Stimulated activated CD4-positive, alpha-beta T cell treated with anti-CD3 and anti-CD28 coated beads, Interleukin-1b, Interleukin-23, amount 100 ng/mL, for 4 hours (primary cell): ENCODE results near the gene TUBGCP2.

Source experiments
- DNase-seq, 2 donors: peaks; one replicate each; pipeline ENCODE4 v3.0.0-alpha.2; 2020; ENCODE audit warnings: low read depth in 2 of 2

The TUBGCP2 gene

DNA sequence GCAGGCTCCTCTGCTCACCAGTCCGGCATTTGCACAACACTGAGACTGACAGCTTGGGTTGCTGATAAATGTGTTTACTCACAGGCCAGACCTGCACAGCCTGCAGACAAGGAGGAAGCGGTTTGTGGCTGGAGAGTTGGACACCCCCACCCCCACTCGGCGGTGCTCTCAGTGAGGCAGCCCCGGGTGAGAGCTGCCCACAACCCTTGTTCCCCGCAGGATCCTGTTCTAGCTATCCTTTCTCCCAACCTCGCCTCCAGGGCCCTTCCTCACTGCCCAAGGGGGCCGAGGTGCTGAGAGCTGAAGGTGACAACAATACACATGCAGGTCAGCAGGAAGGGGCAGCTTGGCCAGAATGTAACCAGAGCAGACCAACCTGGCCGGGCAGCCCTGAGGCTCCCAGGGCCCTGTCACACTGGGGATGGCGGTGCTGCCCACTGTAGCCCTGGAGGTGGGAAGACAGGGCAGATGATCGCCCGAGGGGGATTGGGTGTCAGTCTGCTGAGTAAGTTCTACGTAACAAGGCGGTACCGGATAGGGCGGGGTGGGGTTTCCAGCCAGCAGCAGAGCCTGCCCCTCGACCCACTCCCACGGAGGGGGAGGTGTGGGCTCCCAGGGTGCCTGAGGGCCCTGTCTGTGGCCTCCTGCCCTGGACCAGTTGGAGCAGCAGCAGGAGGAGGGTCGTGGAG lies 30.0 kb downstream of the TUBGCP2 start:
- DNase-seq = no peak

DNA sequence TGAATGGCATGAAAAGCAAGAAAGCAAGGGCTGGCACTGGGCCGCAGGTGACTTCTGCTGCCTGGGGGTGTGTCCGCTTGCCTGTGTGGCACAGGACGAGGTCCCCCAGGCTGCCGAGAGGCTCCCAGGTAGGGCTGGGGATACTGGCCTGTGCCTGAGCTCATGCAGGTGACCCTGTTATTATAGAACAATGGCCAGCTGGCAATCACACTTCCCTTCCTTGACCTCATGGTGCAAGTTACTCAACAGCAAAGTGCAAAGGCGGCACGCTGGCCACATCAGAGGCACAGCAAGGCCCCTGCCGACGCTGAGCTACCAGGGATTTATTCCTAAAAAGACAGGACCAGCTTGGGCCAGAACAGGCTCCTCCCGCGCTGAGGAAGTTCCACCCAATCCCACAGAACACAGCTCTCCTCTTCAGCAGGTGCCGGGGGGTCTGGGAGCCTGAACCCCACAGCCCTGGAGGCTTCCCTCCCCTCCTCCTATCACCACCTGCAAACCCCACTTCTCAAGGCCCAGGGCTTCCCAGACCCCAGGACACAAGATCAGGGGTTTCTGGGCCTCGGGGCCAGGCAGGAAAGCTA lies 30.6 kb downstream of the TUBGCP2 start:
- DNase-seq = no peak

DNA sequence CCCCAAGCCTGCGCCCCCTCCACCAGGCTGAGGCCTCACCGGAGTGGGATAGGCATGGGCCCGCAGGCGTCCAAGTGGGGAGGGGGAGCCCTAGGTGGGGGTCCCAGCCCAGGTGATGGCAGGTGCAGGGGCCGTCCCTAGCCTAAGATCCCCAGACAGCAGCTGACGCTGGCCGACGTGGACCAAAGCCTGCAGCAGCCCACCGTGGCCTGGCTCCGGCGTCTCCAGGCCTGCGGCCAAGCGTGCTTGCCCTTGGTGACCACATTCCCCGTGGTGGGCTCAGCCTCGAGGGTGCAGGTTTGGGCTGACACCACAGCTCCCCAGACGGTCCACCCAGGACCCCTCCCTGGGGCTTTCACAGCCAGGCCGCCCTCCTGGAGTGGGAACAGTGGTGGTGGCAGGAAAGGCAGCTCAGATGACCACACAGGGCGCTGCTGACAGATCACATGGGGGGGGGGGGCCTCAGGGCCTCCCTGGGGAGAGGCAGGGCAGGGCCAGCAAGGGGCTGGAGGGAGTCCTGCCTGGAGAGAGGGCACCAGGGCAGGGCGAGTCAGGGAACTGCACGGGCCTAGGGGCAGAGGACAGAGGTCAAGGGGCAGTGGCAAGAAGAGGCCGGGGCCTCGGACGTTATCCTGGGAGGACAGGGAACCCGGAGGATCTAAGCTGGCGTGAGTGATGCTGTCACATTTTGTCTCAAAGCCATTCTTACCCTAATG lies 31.2 kb downstream of the TUBGCP2 start:
- DNase-seq = no peak

DNA sequence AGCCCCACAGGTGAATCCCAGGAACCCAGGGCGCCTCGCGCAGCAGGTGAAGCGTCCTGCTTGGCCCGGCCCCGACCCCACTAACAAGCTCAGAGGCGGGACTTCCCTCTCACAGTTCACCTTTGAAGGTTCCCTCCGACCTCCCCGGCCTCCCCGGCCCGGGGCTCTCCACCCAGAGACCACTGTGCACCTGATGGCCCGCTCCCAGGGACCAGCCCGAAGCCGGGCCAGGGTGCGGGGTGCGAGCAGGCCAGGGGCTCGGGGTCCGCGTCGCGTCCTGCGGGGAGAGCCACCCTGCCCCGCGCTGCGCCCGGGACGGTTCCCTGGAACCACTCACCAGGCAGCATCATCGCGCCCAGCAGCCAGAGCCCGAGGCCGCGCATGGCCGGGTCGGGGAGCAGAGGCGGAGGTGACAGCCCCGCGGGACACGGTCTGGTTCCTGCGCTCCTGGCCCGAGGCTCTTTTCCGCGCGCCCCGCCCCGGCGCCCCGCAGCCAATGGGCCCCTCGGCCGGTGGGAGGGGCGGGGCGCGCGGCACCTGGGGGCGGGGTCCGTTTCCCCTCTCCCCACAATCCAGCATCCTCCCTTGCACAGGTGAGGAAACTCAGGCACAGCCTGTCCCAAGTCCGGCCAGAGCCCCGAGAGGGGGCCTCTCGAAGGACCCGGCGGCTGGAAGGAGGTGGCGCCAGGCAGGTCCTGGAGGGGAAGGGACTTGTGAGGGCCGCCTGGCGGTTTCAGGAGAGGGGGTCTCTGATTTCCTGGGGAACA lies 32.1 kb downstream of the TUBGCP2 start, which contains the start of gene ADAM8:
Gene ADAM8, minus strand, starts transcription at position 434 of the 767 bp plus-strand sequence. Its CDS starts 51 bp downstream, at position 383.
- peak; percentile 54 to 71 for DNase-seq

DNA sequence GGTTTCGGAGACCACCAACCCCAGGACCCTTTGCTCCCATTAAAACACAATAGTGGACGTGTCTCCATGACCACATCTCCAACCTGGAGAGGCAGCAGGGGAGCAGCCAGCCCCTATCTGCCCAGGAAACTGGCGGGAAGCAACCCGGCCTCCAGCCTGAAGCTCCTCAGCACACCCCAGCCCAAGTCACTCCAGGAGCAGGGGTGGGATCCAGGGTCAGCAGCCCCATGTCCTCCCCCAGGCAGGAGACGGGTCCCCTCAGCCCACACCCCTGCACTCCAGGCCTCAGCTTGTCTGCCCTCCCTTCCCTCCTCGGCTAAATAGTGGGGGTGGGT lies 32.6 kb downstream of the TUBGCP2 start:
- no peak for DNase-seq

DNA sequence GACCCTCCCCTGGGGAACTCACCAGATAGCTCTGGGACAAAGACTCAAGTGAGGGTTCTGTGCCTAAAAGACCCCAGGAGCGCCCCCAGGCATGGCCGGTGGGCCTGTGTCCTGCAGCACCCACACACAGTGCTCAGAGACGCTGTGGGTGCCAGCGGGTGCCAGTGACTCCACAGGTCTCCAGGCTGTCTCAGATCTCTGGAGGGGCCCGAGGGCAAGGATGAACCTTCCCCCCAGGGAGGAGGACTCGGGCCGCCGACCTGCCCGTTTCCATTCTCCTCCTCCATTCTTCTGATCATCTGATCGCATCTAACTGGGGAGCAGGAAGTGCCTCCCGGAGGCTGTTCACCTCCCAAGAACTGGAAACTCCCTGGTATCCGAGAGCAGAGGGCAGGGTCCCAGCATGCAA lies 33.0 kb downstream of the TUBGCP2 start:
- peak in 1 of 2 donors; percentile 31 for DNase-seq

DNA sequence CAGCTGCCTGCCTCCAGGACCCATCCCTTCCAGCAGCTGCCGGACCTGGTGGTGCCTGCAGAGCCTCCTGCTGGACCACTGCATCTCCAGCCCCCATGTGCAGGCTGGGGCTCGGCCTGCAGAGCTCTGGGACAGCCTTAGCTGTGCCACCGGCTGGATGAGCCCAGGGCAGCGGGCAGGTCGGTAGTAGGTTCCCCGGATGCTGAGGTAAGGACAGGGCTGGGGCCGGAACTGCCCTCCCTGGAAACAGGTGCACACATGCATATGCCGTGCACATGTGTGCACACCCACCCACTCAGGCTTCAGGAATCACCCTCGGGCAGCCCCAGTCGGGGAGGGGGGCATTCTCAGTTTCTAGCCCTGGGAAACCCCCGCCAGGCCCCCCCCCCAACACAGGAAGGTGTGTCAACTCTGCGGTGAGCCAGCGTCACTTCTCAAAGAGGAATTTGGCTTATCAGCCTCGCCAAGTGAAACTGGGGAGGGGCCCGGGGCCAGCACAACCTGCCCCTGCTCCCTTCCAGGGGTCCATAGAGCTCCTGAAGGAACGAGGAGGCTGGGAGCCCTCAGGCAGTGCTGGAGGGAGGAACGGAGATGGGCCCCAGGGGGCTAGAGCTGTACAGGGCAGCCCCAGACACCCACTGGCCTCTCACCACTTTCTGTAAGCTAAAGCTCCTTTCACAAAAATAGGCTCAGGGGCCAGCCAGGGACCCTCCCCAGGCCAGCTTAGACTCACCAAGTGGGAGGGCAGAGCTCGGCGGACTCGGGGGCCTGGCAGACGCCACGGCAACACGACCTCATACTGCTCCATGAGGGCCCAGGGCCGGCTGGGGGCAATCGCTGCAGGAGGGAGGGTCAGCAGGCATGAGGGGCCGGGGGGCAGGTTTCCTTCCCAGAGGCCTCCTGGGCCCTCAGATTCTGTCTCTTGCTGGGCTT lies 33.7 kb downstream of the TUBGCP2 start:
- DNase-seq = peak; percentile 72 to 73

DNA sequence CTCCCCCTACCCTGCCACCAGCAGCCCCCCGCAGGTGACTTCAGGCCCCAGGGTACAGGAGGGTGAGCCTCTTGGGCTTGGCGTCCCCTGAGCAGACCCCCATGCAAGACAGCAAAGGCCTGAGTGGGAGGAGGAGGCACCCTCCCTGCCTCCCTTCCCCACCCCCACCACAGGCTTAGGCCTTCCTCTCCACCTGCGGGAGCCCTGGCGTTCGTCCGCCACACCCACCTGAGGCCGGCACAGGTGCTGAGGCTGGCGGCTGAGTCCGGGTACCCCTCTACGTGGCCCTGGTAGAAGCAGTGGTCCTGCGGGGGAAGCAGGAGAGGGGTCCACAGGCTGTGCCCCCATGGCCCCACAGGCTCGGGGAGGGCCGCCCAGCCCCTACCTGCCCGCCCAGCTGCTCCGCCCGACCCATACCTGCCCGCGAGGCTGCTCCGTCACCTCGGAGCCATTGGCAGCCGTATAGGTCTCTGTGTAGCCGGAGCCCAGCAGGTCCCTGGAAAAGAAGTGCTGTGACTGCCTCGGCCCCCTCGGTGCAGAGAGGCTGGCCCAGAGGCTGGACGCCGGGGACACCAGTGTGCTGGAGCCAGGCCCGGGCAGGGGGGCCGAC lies 35.0 kb downstream of the TUBGCP2 start:
- no peak for DNase-seq

DNA sequence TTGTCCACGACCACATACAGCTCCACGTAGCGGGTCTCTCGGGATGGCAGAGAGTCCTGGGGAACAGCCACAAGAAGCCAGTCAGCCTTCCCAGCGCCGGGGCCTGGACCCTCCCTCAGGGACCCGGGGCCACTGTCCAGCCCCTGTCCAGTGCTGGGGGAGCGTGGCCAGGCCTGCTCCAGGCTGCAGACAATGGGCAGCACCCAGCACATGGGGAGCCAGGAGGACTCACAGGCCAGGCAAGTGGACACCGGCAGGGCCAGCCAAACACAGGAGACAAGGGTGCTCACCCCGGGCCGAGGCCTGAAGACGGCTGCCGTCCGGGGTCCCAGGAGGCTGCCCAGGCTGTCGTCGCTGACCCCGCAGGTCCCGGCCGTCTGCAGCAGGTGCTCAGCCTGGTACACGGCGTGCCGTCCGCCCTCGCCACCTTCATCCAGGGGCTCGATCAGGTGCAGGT lies 35.7 kb downstream of the TUBGCP2 start:
- no peak for DNase-seq

DNA sequence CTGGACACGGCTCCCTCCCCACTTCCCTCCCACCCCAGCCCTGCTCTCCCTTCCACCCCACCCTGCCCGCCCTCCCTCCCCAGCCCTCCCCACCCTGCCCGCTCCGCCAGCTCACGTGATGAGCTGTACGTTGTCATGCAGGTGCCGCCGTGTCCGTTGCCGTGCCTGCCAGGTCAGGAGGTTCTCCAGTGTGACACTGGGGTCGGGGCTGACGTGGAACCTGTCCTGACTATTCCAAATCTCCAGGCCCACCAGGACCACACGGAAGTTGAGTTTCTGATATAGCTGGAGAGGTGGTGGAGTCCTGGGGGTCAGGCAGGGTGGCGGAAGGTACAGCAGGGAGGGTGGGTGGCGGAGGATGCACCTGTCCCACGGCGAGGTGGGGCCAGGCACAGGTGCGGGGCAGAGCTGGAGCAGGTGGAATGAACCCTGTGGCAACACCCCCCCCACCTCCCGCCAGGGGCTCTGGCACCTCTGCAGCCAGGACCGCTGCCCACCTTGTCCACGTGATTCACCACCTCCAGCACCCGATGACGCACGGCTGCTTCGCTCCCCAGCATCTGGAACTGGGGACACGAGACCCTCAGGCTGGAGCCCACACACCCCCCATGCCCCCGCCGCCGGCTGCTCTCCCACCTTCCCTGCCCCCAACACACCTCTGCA lies 36.2 kb downstream of the TUBGCP2 start:
- DNase-seq = no peak

DNA sequence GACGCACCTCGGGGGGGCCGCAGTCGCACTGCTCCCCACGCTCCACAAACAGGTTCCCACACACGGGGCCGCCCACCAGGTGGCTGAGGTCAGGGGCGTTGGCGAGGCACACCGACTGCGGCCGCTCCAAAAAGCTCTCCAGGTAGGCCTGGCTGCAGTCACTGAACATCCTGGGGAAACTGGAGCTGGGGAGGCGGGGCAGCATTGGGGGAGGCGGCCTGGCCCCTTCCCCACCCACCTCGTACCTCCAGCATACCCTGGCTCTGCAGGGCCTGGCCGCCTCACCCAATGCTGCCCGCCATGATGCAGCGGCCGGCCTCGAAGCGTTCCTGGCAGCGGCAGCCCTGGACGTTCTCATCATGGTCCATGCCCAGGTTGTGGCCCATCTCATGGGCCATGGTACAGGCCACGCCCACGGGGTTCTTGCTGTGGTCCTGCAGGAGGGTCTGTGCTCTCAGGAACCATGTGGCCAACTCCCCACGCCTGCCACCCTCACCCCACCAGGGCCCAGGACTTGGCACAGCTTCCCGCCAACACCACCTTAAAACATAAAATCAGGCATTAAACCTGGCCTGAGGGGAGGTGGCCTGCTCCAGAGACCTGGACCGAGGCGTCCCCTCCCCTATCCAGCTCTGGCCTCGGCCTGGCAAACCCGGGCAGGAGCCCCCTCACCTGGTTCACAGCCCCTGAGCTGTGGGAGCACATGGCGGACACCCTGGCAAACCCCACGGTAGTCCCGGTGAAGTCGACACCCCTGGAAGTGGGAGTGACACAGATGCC lies 37.0 kb downstream of the TUBGCP2 start:
- DNase-seq = no peak

DNA sequence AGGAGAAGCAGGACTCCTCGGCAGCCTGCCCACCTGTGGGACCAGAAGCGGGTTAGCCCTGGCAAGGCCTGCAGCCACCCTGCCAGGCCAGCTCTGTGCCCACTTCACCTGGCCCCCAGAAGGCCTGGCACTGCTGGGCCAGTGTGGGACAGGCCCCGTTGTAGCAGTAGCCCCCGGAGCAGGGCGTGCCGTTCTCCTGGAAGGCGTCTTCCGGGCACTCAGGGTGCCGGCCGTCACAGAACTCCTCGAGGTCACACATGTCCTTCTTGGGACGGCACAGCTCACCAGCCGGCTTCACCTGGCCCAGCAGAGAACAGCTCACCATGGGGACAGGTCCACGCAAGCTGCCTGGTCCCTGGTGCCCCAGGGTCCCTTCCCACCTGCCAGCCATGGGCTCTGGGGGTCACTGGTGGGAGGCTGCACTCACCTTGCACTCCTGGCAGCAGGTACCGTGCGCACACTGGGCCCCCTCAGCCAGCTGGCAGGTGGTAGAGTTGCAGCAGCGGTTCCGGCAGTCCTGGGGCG lies 37.8 kb downstream of the TUBGCP2 start:
- no peak for DNase-seq

DNA sequence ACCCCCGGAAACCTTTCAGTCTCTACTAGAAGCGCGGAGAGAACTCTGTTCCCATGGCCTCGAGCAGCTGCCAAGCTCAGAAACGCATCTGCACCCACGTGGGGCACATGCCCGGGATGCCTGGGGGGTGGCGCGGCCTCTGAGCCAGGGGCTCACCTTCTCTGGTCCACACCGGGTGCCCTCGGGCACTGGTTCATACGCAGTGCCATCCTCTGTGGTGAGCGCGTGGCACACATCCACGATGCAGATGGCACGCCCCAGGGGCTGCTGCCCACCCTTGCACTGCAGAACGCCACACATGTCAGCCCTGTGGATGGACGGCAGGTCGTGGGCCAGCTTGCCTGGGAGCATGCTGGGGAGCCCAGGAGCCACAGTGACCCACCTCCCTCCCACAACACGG lies 38.5 kb downstream of the TUBGCP2 start:
- no peak for DNase-seq

DNA sequence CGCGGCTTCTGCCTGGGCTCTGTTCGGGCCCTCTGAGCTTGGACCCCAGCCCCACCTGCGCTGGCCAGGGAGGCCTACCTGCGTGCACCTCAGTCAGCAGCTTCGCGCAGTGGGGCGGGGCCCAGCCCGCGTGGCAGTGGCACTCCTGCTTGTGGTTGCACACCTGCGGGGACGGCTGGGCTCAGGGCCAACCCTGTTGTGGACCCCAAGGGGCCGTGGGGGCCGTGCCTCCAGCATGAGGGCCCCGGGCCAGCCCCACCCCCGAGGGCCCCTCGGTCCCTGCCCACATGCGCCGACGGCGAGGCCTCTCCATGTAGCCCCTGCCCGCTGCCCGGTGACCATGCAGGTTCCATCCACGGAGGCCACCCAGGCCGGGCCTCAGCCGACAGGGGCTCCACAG lies 39.3 kb downstream of the TUBGCP2 start:
- DNase-seq = no peak

DNA sequence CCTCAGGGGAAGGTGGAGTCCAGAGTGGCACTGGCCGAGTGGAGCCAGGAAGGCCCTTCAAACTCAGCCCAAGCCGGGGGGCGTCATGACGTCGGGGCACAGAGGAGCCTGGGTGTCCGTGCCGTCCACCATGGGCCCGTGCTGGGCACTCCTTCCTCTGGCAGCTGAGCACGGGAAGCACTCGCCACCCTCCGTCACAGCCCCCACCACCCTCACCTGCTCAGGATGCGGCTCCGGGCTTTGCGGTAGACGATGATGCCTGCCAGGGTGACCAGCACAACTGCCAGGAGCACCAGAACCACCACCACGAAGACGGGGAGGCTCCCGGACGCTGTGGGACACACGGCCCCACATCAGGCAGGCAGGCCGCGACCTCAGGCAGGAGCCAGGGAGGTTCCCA lies 40.1 kb downstream of the TUBGCP2 start:
- no peak for DNase-seq

DNA sequence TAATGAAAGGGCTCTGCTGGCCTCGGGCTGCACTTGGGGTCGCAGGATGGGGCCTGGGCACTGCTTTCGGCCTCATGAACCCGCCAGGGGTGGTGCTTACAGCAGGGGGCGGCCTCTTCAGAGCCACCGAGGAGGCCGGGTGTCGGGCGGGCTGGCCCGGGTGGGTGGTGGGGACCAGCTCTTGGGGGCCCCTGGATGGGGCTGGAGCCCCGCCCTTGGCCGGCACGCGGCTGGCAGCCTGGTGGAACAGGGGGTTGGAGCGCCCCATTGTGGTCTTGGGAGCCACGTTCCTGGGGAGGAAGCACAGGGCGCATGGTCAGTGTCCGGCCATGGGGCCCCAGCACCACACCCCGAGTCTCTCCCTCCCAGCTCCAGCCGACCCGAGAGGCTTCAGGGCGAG lies 40.8 kb downstream of the TUBGCP2 start:
- DNase-seq = no peak

DNA sequence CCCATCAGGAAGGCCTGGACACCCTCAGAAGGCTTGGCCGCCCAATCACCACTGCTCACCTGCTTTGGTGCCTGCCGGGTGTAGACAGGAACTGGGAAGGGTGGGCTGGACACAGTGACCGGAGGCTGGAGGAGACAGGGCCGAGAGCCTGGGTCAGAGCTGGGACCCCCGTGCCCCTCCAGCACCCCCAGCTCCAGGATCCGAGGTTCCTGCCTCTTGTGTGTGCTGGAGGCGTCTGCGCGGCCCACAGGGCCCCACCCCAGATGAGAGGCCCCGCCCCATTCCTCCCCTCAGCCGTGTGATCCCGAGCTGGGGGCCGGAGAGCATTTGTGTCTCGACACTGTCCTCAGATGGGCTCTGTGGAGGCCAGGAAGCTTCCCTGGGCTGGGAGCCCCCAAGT lies 41.4 kb downstream of the TUBGCP2 start:
- no peak for DNase-seq

DNA sequence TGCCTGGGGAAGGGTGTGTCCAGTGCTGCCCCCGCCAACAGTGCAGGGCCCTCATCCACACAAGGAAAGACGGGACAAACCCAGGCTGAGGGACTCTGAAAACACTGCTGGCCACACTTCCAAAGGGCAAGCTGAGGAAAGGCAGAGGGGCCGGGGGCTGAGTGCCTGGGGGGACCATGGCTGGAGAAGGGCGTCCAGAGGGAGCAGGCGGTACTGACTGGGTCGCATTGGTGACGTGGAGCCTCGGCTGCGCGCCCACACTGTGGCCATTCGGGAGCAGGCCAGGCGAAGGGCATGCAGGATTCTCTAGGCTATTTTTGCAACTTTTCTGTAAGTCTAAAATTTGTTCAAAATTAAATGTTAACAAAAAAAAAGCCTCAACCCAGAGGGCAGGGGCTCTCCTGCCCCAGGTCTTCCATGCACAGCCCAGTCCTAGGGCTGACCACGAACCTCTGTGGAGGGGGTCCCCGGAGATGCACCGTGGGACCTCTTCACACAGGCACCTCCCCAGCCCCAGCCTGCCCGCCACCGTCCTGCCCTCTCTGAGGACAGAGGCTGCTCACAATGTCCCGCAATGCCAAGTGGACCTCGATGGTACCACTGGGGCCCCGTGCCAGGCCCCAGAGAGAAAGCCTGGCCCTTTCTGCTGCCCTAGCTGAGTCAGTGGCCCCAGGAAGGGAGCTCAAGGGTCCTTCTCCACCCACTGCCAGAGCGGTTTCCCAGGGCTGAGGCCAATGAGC lies 42.4 kb downstream of the TUBGCP2 start:
- DNase-seq = no peak
